OCI-M2 (cell line): Measurements from ENCODE around the gene CYSLTR2.
"Not testable (repeated sequence)": the region's sequence is repeated elsewhere in the genome, so short reads cannot be mapped to it uniquely, and the experiment has no call there.

Experiments used
- DNase-seq: peaks from one replicate; lab custom pipeline; 2025; ENCODE audit not compliant: unreplicated experiment; lab: John Stamatoyannopoulos, UW

CYSLTR2 gene

GRCh38 chr13:48693998-48694397 lies 40.3 kb downstream of the CYSLTR2 start:
- no peak for DNase-seq

GRCh38 chr13:48695776-48696175 lies 42.0 kb downstream of the CYSLTR2 start:
- DNase-seq: no peak

- DNase-seq: not testable (repeated sequence)
These were observed 42.9 kb downstream of the CYSLTR2 start for GRCh38 chr13:48696676-48697075.

- no peak for DNase-seq
These were observed 53.7 kb downstream of the CYSLTR2 start for GRCh38 chr13:48707405-48707804.

GRCh38 chr13:48708764-48709163 lies 55.0 kb downstream of the CYSLTR2 start:
- no peak for DNase-seq

- no peak for DNase-seq
These were observed 55.5 kb downstream of the CYSLTR2 start for GRCh38 chr13:48709213-48709612.

GRCh38 chr13:48710160-48710559 lies 56.4 kb downstream of the CYSLTR2 start:
- no peak for DNase-seq

- no peak for DNase-seq
These were observed 58.4 kb downstream of the CYSLTR2 start for GRCh38 chr13:48712141-48712540.

GRCh38 chr13:48715977-48716376 lies 62.2 kb downstream of the CYSLTR2 start:
- no peak for DNase-seq

GRCh38 chr13:48720621-48721020 lies 66.9 kb downstream of the CYSLTR2 start:
- DNase-seq: no peak

GRCh38 chr13:48723168-48723567 lies 69.4 kb downstream of the CYSLTR2 start:
- DNase-seq: no peak

- DNase-seq: no peak
These were observed 71.5 kb downstream of the CYSLTR2 start for GRCh38 chr13:48725271-48725670.

GRCh38 chr13:48726711-48727110 lies 73.0 kb downstream of the CYSLTR2 start:
- DNase-seq: no peak

- no peak for DNase-seq
These were observed 73.7 kb downstream of the CYSLTR2 start for GRCh38 chr13:48727241-48728011.

- DNase-seq: no peak
These were observed 74.5 kb downstream of the CYSLTR2 start for GRCh38 chr13:48728226-48728625.

GRCh38 chr13:48728876-48729275 lies 75.1 kb downstream of the CYSLTR2 start:
- no peak for DNase-seq

- DNase-seq: no peak
These were observed 76.1 kb downstream of the CYSLTR2 start for GRCh38 chr13:48729856-48730255.

- DNase-seq: no peak
These were observed 77.4 kb downstream of the CYSLTR2 start for GRCh38 chr13:48731001-48731658.

GRCh38 chr13:48731957-48732569 lies 78.3 kb downstream of the CYSLTR2 start:
- DNase-seq: no peak

- no peak for DNase-seq
These were observed 80.1 kb downstream of the CYSLTR2 start for GRCh38 chr13:48733739-48734335.

- DNase-seq: no peak
These were observed 81.8 kb downstream of the CYSLTR2 start for GRCh38 chr13:48735571-48735970.

- no peak for DNase-seq
These were observed 84.0 kb downstream of the CYSLTR2 start for GRCh38 chr13:48737689-48738088.
